H1 (cell line): ENCODE measurements around the gene BAIAP2L2. TPM values are rescaled to one million over a fixed set of nuclear protein-coding genes. Genes with fewer than 3 reads are reported as not detected.

ENCODE experiments used
- CTCF ChIA-PET: fragments of 300-600 bp; sonication (Branson Sonifier 250); formaldehyde crosslinking; loops from one replicate; lab custom pipeline; 2021; ENCODE audit not compliant: partially characterized antibody; lab: Charles Lee
- POLR2A ChIA-PET: fragments of 300-600 bp; sonication (Branson Sonifier 250); formaldehyde crosslinking; loops from one replicate; lab custom pipeline; 2021; ENCODE audit warnings: inconsistent platforms; ENCODE audit not compliant: partially characterized antibody; lab: Charles Lee
- DNase-seq, 2 experiments: peaks; one replicate each; pipeline versions ENCODE4 v3.0.0 to v3.0.0-alpha.2; 2010 to 2022; ENCODE audit warnings: low spot score in 2 of 2, low read depth in 1 of 2, mixed read lengths in 1 of 2
- FAIRE-seq: peaks from 2 replicates; lab custom pipeline; 2011; peaks lifted over from hg19 to GRCh38; lab: Jason Lieb, UNC
- H2AFZ ChIP-seq: 2 replicates; pipeline ENCODE4 v1.8.1; 2012; ENCODE audit warnings: low read length, inconsistent platforms
- H2AK5ac ChIP-seq: 2 replicates; pipeline ENCODE4 v1.6.1; 2013; ENCODE audit warnings: low read depth, low read length
- H2BK120ac ChIP-seq: replicated peaks from 2 replicates; pipeline ENCODE3; 2013; ENCODE audit warnings: low read depth, low read length, inconsistent platforms
- H2BK12ac ChIP-seq: 2 replicates; pipeline ENCODE4 v1.6.1; 2013; ENCODE audit warnings: low read depth, low read length
- H2BK15ac ChIP-seq: 2 replicates; pipeline ENCODE4 v1.6.1; 2013; ENCODE audit warnings: low read length
- H2BK20ac ChIP-seq: 2 replicates; pipeline ENCODE4 v1.6.1; 2013; ENCODE audit warnings: low read length
- H2BK5ac ChIP-seq: 2 replicates; pipeline ENCODE4 v1.6.1; 2013; ENCODE audit warnings: low read depth, low read length
- H3K14ac ChIP-seq: 2 replicates; pipeline ENCODE4 v1.6.1; 2013; ENCODE audit warnings: inconsistent platforms; ENCODE audit not compliant: insufficient read length
- H3K18ac ChIP-seq: 2 replicates; pipeline ENCODE4 v1.6.1; 2013; ENCODE audit warnings: low read length; ENCODE audit errors: extremely low read depth
- H3K23ac ChIP-seq: 2 replicates; pipeline ENCODE4 v1.6.1; 2013; ENCODE audit warnings: inconsistent platforms; ENCODE audit not compliant: insufficient read length
- H3K23me2 ChIP-seq: 2 replicates; pipeline ENCODE4 v1.6.1; 2013; ENCODE audit warnings: low read depth, low read length
- H3K27ac ChIP-seq: 2 replicates; pipeline ENCODE4 v1.6.1; 2011; ENCODE audit warnings: low read depth, low read length, inconsistent platforms
- H3K27me3 ChIP-seq, 4 experiments: replicated peaks in 1 of 4; 1 replicate in 1 of 4; 2 replicates in 3 of 4; pipeline versions ENCODE4 v1.6.1 to v1.8.1; 2011 to 2013; ENCODE audit warnings: low read length in 3 of 4, mild to moderate bottlenecking in 3 of 4, inconsistent platforms in 2 of 4, mixed read lengths in 2 of 4, moderate library complexity in 1 of 4; ENCODE audit not compliant: control insufficient read depth in 3 of 4, insufficient read depth in 3 of 4; ENCODE audit errors: extremely low read depth in 1 of 4
- H3K36me3 ChIP-seq, 4 experiments: 2 replicates each; pipeline versions ENCODE4 v1.6.1 to v1.8.1; 2011 to 2013; ENCODE audit warnings: mild to moderate bottlenecking in 4 of 4, low read length in 3 of 4, moderate library complexity in 2 of 4, control low read depth in 1 of 4, inconsistent platforms in 1 of 4; ENCODE audit not compliant: insufficient read depth in 4 of 4, control insufficient read depth in 2 of 4
- H3K4ac ChIP-seq: replicated peaks from 2 replicates; pipeline ENCODE3; 2013; ENCODE audit warnings: low read length, low read depth, mixed read lengths, inconsistent platforms; ENCODE audit not compliant: insufficient read length
- H3K4me1 ChIP-seq, 4 experiments: replicated peaks in 1 of 4; 1 replicate in 1 of 4; 2 replicates in 3 of 4; pipeline versions ENCODE4 v1.6.1 to v1.8.1; 2011 to 2013; ENCODE audit warnings: low read length in 3 of 4, inconsistent platforms in 2 of 4, mixed read lengths in 1 of 4; ENCODE audit not compliant: insufficient read depth in 4 of 4, control insufficient read depth in 3 of 4
- H3K4me2 ChIP-seq, 2 experiments: 2 replicates each; pipeline versions ENCODE4 v1.6.1 to v1.8.1; 2011 to 2013; ENCODE audit warnings: low read depth in 2 of 2, low read length in 2 of 2, control low read depth in 1 of 2, inconsistent platforms in 1 of 2, mild to moderate bottlenecking in 1 of 2; ENCODE audit not compliant: insufficient read depth in 1 of 2
- H3K4me3 ChIP-seq, 4 experiments: fragments of 200-600, 300-600 bp in 1 of 4; sonication (generic), shearing (Covaris generic), sonication (Bioruptor Twin) in 1 of 4; 2 replicates each; pipeline versions ENCODE4 v1.5.1 to v1.8.1; 2011 to 2016; ENCODE audit warnings: low read length in 4 of 4, low read depth in 3 of 4, control low read depth in 2 of 4, inconsistent platforms in 2 of 4, mild to moderate bottlenecking in 2 of 4, mixed read lengths in 1 of 4, moderate library complexity in 1 of 4; ENCODE audit not compliant: insufficient read depth in 2 of 4; ENCODE audit errors: extremely low read depth in 1 of 4
- H3K56ac ChIP-seq: replicated peaks from 2 replicates; pipeline ENCODE3; 2013; ENCODE audit warnings: low read depth, mild to moderate bottlenecking, mixed read lengths, low read length, inconsistent platforms; ENCODE audit not compliant: insufficient read length
- H3K79me1 ChIP-seq: 2 replicates; pipeline ENCODE4 v1.6.1; 2013; ENCODE audit warnings: low read depth, low read length, control low read depth
- H3K79me2 ChIP-seq, 2 experiments: 2 replicates each; pipeline versions ENCODE4 v1.6.1 to v1.8.1; 2012 to 2013; ENCODE audit warnings: low read length in 2 of 2, mild to moderate bottlenecking in 2 of 2, inconsistent platforms in 1 of 2; ENCODE audit not compliant: insufficient read depth in 2 of 2, control insufficient read depth in 1 of 2
- H3K9ac ChIP-seq, 4 experiments: replicated peaks in 1 of 4; 1 replicate in 1 of 4; 2 replicates in 3 of 4; pipeline versions ENCODE4 v1.6.1 to v1.8.1; 2011 to 2013; ENCODE audit warnings: low read depth in 3 of 4, low read length in 3 of 4, control low read depth in 2 of 4, mild to moderate bottlenecking in 2 of 4, moderate library complexity in 2 of 4, inconsistent platforms in 1 of 4; ENCODE audit errors: extremely low read depth in 1 of 4
- H3K9me3 ChIP-seq, 2 experiments: 2 replicates each; pipeline versions ENCODE4 v1.6.1 to v1.8.1; 2012 to 2013; ENCODE audit warnings: mild to moderate bottlenecking in 2 of 2, moderate library complexity in 2 of 2, control low read depth in 1 of 2, inconsistent platforms in 1 of 2, low read depth in 1 of 2, low read length in 1 of 2, mixed read lengths in 1 of 2; ENCODE audit not compliant: insufficient read depth in 2 of 2
- H4K20me1 ChIP-seq, 2 experiments: replicated peaks in 1 of 2; 2 replicates each; pipeline versions ENCODE3 to v1.8.1; 2011 to 2013; ENCODE audit warnings: inconsistent platforms in 2 of 2, low read length in 2 of 2, mild to moderate bottlenecking in 1 of 2; ENCODE audit not compliant: insufficient read depth in 2 of 2, control insufficient read depth in 1 of 2
- H4K5ac ChIP-seq: 2 replicates; pipeline ENCODE4 v1.6.1; 2013; ENCODE audit warnings: low read length, low read depth, mixed read lengths, inconsistent platforms; ENCODE audit not compliant: insufficient read length
- H4K8ac ChIP-seq: 2 replicates; pipeline ENCODE4 v1.8.0; 2013; ENCODE audit warnings: mild to moderate bottlenecking, moderate library complexity, low read length, inconsistent platforms; ENCODE audit not compliant: insufficient read depth; ENCODE audit errors: extremely low read depth
- H4K91ac ChIP-seq: replicated peaks from 2 replicates; pipeline ENCODE3; 2013; ENCODE audit warnings: low read length, mixed read lengths, inconsistent platforms; ENCODE audit not compliant: insufficient read length
- BACH1 ChIP-seq: IDR thresholded peaks from 2 replicates; pipeline ENCODE4 v1.6.1; 2012; ENCODE audit warnings: low read length, improper control_type of control experiment
- CBX8 ChIP-seq: fragments of 300-800, 300-1000 bp; sonication (generic); IDR thresholded peaks from 2 replicates; pipeline ENCODE4 v1.7.1; 2016; ENCODE audit warnings: low read depth, low read length, borderline replicate concordance
- CHD2 ChIP-seq: IDR thresholded peaks from 2 replicates; pipeline ENCODE4 v1.6.1; 2012; ENCODE audit warnings: low read length, improper control_type of control experiment
- E2F6 ChIP-seq: IDR thresholded peaks from 2 replicates; pipeline ENCODE4 v1.6.1; 2012; ENCODE audit warnings: inconsistent platforms
- HDAC2 ChIP-seq, 2 experiments: fragments of 300-600 bp in 1 of 2; sonication (generic) in 1 of 2; IDR thresholded peaks; 2 replicates each; pipeline ENCODE4 v1.6.1; 2011 to 2012; ENCODE audit warnings: low read depth in 2 of 2, low read length in 2 of 2, mild to moderate bottlenecking in 2 of 2, moderate library complexity in 2 of 2, borderline replicate concordance in 1 of 2, inconsistent platforms in 1 of 2
- POLR2A ChIP-seq, 2 experiments: IDR thresholded peaks; 1 replicate in 1 of 2; 2 replicates in 1 of 2; pipeline ENCODE4 v1.6.1; 2011; ENCODE audit warnings: low read depth in 2 of 2, low read length in 2 of 2, mild to moderate bottlenecking in 2 of 2; ENCODE audit errors: control extremely low read depth in 1 of 2
- POU5F1 ChIP-seq: IDR thresholded peaks from 2 replicates; pipeline ENCODE4 v1.6.1; 2011; ENCODE audit warnings: low read depth, mild to moderate bottlenecking, low read length, moderate library complexity
- RAD21 ChIP-seq, 2 experiments: IDR thresholded peaks in 1 of 2; conservative IDR thresholded peaks in 1 of 2; 2 replicates each; pipeline ENCODE4 v1.6.1; 2011; ENCODE audit warnings: low read depth in 2 of 2, low read length in 2 of 2, improper control_type of control experiment in 1 of 2, inconsistent platforms in 1 of 2, mild to moderate bottlenecking in 1 of 2, moderate library complexity in 1 of 2
- RXRA ChIP-seq: IDR thresholded peaks from 2 replicates; pipeline ENCODE4 v1.6.1; 2011; ENCODE audit warnings: low read depth, mild to moderate bottlenecking, low read length, moderate library complexity; ENCODE audit not compliant: insufficient read depth
- SP2 ChIP-seq: IDR thresholded peaks from 2 replicates; pipeline ENCODE4 v1.6.1; 2012; ENCODE audit warnings: mild to moderate bottlenecking, low read length, inconsistent platforms
- TAF1 ChIP-seq: IDR thresholded peaks from 2 replicates; pipeline ENCODE4 v1.6.1; 2011; ENCODE audit warnings: mild to moderate bottlenecking, low read depth, low read length
- TAF7 ChIP-seq: optimal IDR thresholded peaks from 2 replicates; pipeline ENCODE3; 2011; ENCODE audit warnings: low read depth, mild to moderate bottlenecking, inconsistent platforms, low read length, moderate library complexity, borderline replicate concordance
- WGBS, 2 experiments: shearing (Covaris generic) in 1 of 2; methylation state at CpG; one replicate each; pipeline versions ENCODE4 v1.1.6 to v1.1.7; 2013 to 2015; ENCODE audit warnings: low lambda C conversion rate in 2 of 2, mixed read lengths in 2 of 2, inconsistent platforms in 1 of 2, low coverage in 1 of 2, missing lambda C conversion rate in 1 of 2; ENCODE audit not compliant: insufficient replicate concordance in 2 of 2, insufficient coverage in 1 of 2, insufficient read length in 1 of 2; ENCODE audit errors: extremely low coverage in 1 of 2, missing lambda C conversion rate in 1 of 2; 5-methylcytosine and 5-hydroxymethylcytosine counted together
- polyA plus RNA-seq, 7 experiments: library from polyadenylated mRNA; depleted of rRNA in 3 of 7; stranded (reverse) in 5 of 7; unstranded in 2 of 7; fragments of >200 nt in 5 of 7; fragments of 200-250 nt in 2 of 7; gene quantifications; 1 replicate in 5 of 7; 2 replicates in 1 of 7; 4 replicates in 1 of 7; pipeline versions ENCODE4 v1.2.1 to v1.2.3, GENCODE V29; 2011 to 2013; ENCODE audit warnings: missing spikeins in 2 of 7, mixed read lengths in 2 of 7
- total RNA-seq: library from RNA; stranded (reverse); fragmentation: NEBNext Ultra II Directional; extraction: Animal tissue kit (Norgen Biotek cat#: 25700); gene quantifications from 2 replicates; pipeline ENCODE4 v1.2.1, GENCODE V29; 2021

BAIAP2L2 gene
- total and polyA plus RNA-seq, 2 of the 8 experiments (the other 6 are each of a cell fraction or from before 2014, with no cell fraction given), result 5.4 to 10.0 TPM

DNA sequence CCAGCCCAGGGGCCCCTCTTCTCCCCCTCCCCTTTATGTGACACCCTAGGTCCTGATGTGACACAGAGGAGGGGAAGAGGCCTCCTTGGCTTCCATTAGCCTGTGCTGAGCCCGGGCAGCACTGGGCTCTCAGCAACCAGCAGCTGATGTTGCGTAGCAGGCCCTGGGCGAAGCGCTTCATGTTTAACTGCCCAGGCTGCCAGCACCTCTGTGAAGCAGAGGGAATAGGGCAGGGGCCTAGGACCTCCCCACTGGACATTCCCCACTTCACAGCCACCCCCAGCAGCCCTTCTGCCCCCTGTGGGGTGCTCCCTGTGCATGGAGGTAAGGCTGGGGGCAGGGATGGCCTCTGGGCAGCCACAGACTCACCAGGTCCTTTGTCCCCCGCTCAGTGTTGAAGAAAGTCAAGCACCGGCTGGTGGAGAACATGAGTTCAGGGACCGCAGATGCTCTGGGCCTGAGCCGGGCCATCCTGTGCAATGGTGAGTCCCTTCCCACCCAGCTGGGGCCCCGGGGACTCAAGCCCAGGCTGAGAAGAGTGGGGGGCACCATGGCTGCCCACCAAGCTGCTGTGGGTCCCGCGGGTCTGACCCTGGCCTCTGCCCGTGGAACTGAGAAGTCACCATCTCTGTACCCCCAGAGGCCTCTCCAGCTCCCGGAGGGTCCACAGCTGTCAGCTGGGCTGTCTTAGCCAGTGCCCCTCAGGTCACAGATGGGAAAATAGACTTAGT, 41.7 kb downstream of the BAIAP2L2 start:
- Histone ChIP-seq H3K27ac (no peak overlapping the region), H3K56ac (no peak overlapping the region), H3K4ac (no peak overlapping the region), H3K23ac (no peak overlapping the region), H3K79me1 (no peaks in the 10 kb centered on the region), H4K20me1 (peaks cover 0 to 4% of the 10 kb centered on the region in 2 experiments), H3K9me3 (no peaks in the 10 kb centered on the region), H2AFZ (no peak overlapping the region), H3K79me2 (no peaks in the 10 kb centered on the region), H3K23me2 (no peaks in the 10 kb centered on the region), H2BK15ac (no peak overlapping the region), H2BK12ac (no peak overlapping the region), H3K18ac (no peak overlapping the region), H4K8ac (no peak overlapping the region), H4K5ac (no peak overlapping the region), H3K14ac (no peak overlapping the region), H2BK20ac (no peak overlapping the region), H2BK120ac (no peak overlapping the region), H2AK5ac (no peak overlapping the region), H2BK5ac (no peak overlapping the region), H4K91ac (no peak overlapping the region), H3K4me3 (no peak overlapping the region), H3K9ac (no peak overlapping the region), H3K27me3 (no peaks in the 10 kb centered on the region), H3K36me3 (peaks cover 7 to 27% (median 15%) of the 10 kb centered on the region in 4 experiments; a peak in 7 of 8 replicates), H3K4me1 (no peaks in the 10 kb centered on the region), H3K4me2 (no peak overlapping the region)
- ChIA-PET POLR2A (interaction anchor here (0.6 to 2.0 kb wide), 7 partner anchors 11 to 203 kb away, joined by 3 to 5 read pairs (median 4); no protein-coding TSS in a partner anchor), CTCF (interaction anchor here (0.6 to 12.5 kb wide), 22 partner anchors 11 to 183 kb away, joined by 3 to 264 read pairs (median 4); partner anchors contain the start of gene PICK1)
- DNase-seq (no peak), FAIRE-seq (no peak)
- 93% methylated on average over 13 of the region's 13 CpGs; no CpG with 5 or more reads in 1 of the 2 experiments for WGBS, 2 experiments
- TF ChIP-seq E2F6, result no peak
- TF ChIP-seq POU5F1, result no peak
- no peak for TF ChIP-seq CHD2
- no peak for TF ChIP-seq RAD21 (IDR thresholded peaks at IDR 0.05 in 1 of 2, conservative IDR thresholded peaks at IDR 0.05 in 1 of 2; ENCODE audit: low read depth in 2 of 2, low read length in 2 of 2)
- TF ChIP-seq BACH1, result no peak
- TF ChIP-seq TAF1, result no peak
- TF ChIP-seq TAF7, result no peak
- no peak for TF ChIP-seq POLR2A (IDR thresholded peaks at IDR 0.05; ENCODE audit: control extremely low read depth in 1 of 2, low read depth in 2 of 2, low read length in 2 of 2)
- no peak for TF ChIP-seq HDAC2 (IDR thresholded peaks at IDR 0.05; ENCODE audit: borderline replicate concordance in 1 of 2, low read depth in 2 of 2, low read length in 2 of 2)
- TF ChIP-seq RXRA, result no peak
- no peak for TF ChIP-seq SP2
- no peak for TF ChIP-seq CBX8
